ENCODE results near the gene FHIT.

FHIT gene

DNA sequence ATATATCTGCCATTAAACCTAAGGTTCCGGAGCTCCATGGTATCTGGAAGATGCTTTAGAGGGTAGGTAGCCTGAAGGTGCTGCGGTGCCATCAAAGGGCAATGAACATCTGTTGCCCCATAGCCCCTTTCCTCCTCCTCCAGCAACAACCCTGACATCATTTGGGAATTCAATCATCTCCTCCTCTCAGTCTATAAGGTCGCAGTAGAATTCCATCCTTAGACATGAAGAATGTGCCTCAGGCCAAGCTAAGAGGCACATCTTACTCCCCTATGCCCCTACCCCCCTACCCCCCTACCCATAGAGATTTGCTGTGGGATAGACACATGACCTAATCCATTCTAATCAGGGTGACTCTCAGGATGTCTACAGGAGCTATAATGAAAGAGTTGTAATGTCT lies 1101.8 kb downstream of the FHIT start:
- Histone ChIP-seq H3K4me3 (ENCODE audit: low read depth, low read length) (no peak overlapping the region), H3K27me3 (ENCODE audit: control insufficient read depth, insufficient read depth, low read length) (no peaks in the 10 kb centered on the region), H3K36me3 (ENCODE audit: control insufficient read depth, insufficient read depth, low read length) (no peaks in the 10 kb centered on the region), H3K4me1 (ENCODE audit: control insufficient read depth, insufficient read depth, low read length) (no peaks in the 10 kb centered on the region), H3K9me3 (ENCODE audit: control insufficient read depth, insufficient read depth, low read length) (no peaks in the 10 kb centered on the region), H3K9ac (ENCODE audit: low read depth, low read length) (no peak overlapping the region)

DNA sequence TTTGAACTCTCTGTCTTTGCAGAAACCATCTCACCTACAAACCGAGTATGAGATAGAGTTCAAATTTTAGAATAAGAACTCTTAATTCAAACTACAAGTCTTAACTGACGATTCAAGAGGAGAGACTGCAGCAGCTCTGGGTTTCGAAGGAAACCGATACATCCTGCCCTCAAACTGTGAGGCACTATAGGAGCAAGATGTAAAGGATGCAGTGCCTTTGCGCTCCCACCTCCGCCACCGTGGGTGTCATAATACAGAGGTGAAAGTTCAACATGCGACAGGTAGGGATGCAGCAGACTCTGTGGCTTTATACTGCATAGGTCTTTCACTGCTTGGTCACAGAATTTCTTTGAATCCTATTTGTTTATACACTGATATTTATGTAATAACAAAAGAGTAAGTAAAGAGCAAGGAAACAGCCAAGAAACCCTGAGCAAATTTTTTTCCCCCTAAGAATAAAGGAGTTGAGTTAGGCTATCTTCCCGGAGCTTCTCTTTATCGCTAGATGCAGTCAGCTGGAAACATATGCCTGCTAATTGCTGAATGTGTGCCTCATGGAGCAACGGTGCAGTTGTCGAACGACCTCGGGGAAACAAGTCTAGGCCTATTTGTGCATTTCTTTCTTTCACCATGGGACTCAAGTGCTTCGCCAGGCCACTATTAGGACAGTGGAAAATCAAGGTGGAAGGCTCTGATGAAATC lies 1103.9 kb downstream of the FHIT start:
- Histone ChIP-seq H3K27me3 (ENCODE audit: control insufficient read depth, insufficient read depth, low read length) (no peaks in the 10 kb centered on the region), H3K4me1 (ENCODE audit: control insufficient read depth, insufficient read depth, low read length) (no peaks in the 10 kb centered on the region), H3K4me3 (ENCODE audit: low read depth, low read length) (no peak overlapping the region), H3K36me3 (ENCODE audit: control insufficient read depth, insufficient read depth, low read length) (no peaks in the 10 kb centered on the region), H3K9ac (ENCODE audit: low read depth, low read length) (no peak overlapping the region), H3K9me3 (ENCODE audit: control insufficient read depth, insufficient read depth, low read length) (no peaks in the 10 kb centered on the region)

DNA sequence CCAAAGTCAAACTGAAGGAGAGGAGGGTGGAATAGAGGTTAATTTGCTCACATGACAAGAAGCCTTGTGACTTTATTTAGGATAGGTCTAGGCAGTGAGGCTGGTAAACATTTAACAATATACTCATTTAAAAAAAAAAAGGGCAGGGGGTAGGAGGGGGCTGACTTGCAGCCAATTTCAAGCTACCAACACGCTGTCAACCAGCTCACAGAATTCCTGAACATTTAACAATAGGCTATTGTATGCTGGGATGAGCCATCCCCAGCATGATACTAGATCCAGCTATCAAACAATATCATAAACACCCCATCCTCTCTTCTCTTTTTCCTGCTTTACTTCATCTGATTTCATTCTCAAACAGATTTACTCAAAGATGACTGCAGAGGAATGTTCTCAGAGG lies 1105.1 kb downstream of the FHIT start:
- H3K36me3 ChIP-seq (ENCODE audit: control insufficient read depth, insufficient read depth, low read length): no peaks in the 10 kb centered on the region
- H3K4me3 ChIP-seq (ENCODE audit: low read depth, low read length): no peak overlapping the region
- no peak overlapping the region for H3K9ac ChIP-seq (ENCODE audit: low read depth, low read length)
- no peaks in the 10 kb centered on the region for H3K9me3 ChIP-seq (ENCODE audit: control insufficient read depth, insufficient read depth, low read length)
- H3K27me3 ChIP-seq (ENCODE audit: control insufficient read depth, insufficient read depth, low read length): no peaks in the 10 kb centered on the region
- H3K4me1 ChIP-seq (ENCODE audit: control insufficient read depth, insufficient read depth, low read length): no peaks in the 10 kb centered on the region

DNA sequence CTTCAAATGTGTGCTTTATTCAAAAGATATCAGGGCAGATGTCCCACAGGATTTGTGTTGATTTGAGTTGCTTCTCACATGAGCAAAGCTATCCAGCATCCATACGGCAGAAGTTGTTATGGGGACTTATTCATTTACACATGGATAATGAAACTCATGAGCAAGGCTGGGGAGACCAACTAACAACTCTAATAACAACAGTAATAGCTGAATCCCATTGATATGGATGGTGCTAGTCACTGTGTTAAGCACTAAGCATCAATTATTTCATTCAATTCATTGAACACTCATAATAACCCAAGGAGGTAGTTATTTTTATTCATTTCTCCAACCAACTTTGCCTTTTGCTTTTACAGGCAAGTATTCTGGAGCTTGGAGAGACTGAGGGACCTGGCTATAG lies 1107.2 kb downstream of the FHIT start:
- H3K36me3 ChIP-seq (ENCODE audit: control insufficient read depth, insufficient read depth, low read length): no peaks in the 10 kb centered on the region
- no peaks in the 10 kb centered on the region for H3K4me1 ChIP-seq (ENCODE audit: control insufficient read depth, insufficient read depth, low read length)
- H3K4me3 ChIP-seq (ENCODE audit: low read depth, low read length): no peak overlapping the region
- no peaks in the 10 kb centered on the region for H3K9me3 ChIP-seq (ENCODE audit: control insufficient read depth, insufficient read depth, low read length)
- no peak overlapping the region for H3K9ac ChIP-seq (ENCODE audit: low read depth, low read length)
- H3K27me3 ChIP-seq (ENCODE audit: control insufficient read depth, insufficient read depth, low read length): no peaks in the 10 kb centered on the region

DNA sequence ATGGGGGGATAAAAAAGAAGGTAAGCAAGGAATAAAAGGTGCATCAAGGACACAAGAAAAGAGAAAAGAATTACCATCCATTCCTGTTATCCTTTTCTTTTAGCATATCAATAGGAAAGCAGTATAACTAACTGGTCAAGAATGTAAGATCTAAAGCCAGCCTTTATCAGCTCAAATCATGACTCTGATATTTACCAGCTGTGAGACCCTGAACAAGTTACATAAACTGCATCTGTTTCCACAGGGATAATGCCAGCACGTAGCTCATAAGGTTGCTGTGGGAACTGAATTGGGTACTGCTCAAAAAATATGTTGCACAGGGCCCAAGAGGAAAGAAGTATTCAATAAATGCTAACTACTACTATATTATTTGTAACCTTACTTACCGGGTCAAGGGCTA lies 1109.2 kb downstream of the FHIT start:
- Histone ChIP-seq H3K27me3 (ENCODE audit: control insufficient read depth, insufficient read depth, low read length) (no peaks in the 10 kb centered on the region), H3K9me3 (ENCODE audit: control insufficient read depth, insufficient read depth, low read length) (no peaks in the 10 kb centered on the region), H3K36me3 (ENCODE audit: control insufficient read depth, insufficient read depth, low read length) (no peaks in the 10 kb centered on the region), H3K4me3 (ENCODE audit: low read depth, low read length) (no peak overlapping the region), H3K9ac (ENCODE audit: low read depth, low read length) (no peak overlapping the region), H3K4me1 (ENCODE audit: control insufficient read depth, insufficient read depth, low read length) (no peaks in the 10 kb centered on the region)

DNA sequence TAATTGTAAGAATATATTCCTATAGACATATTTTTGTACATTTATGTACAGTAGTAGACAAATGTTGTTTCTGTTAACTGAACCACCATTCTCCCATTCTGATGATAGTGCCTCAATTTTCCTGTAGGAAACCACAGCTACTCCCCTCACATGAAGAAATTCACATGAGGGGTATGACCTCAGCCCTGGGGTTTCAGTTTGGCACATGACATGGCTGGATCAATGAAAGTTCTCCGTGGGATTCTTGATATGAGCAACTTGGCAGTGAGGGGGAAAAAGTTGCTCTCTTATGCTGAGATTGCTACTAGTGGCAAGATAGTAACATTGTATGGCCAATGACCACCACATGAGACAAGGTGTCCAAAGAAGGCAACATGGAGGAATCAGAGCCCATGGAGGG lies 1111.1 kb downstream of the FHIT start:
- Histone ChIP-seq H3K4me1 (ENCODE audit: control insufficient read depth, insufficient read depth, low read length) (no peaks in the 10 kb centered on the region), H3K36me3 (ENCODE audit: control insufficient read depth, insufficient read depth, low read length) (no peaks in the 10 kb centered on the region), H3K9me3 (ENCODE audit: control insufficient read depth, insufficient read depth, low read length) (no peaks in the 10 kb centered on the region), H3K9ac (ENCODE audit: low read depth, low read length) (no peak overlapping the region), H3K27me3 (ENCODE audit: control insufficient read depth, insufficient read depth, low read length) (no peaks in the 10 kb centered on the region), H3K4me3 (ENCODE audit: low read depth, low read length) (no peak overlapping the region)

DNA sequence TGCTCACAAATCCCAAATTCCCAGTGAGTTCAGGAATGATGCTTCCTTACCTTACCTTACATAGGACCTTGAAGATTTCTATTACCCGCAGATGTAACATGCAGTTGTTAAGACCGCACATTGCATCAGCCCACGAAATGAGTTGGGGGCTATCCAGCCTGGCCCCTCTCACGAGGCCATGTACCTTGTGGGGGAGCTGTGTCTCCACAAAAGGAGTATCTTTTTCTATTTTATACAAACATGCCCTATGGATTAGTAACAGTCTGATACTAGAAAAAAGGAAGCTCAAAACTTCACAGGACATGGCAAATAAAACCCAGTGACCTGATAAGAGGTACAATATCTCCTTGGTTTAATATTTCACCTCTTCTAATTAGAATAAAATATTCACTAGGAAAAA lies 1114.7 kb downstream of the FHIT start:
- no peaks in the 10 kb centered on the region for H3K36me3 ChIP-seq (ENCODE audit: control insufficient read depth, insufficient read depth, low read length)
- H3K4me3 ChIP-seq (ENCODE audit: low read depth, low read length): no peak overlapping the region
- no peaks in the 10 kb centered on the region for H3K27me3 ChIP-seq (ENCODE audit: control insufficient read depth, insufficient read depth, low read length)
- H3K9me3 ChIP-seq (ENCODE audit: control insufficient read depth, insufficient read depth, low read length): no peaks in the 10 kb centered on the region
- no peak overlapping the region for H3K9ac ChIP-seq (ENCODE audit: low read depth, low read length)
- no peaks in the 10 kb centered on the region for H3K4me1 ChIP-seq (ENCODE audit: control insufficient read depth, insufficient read depth, low read length)

DNA sequence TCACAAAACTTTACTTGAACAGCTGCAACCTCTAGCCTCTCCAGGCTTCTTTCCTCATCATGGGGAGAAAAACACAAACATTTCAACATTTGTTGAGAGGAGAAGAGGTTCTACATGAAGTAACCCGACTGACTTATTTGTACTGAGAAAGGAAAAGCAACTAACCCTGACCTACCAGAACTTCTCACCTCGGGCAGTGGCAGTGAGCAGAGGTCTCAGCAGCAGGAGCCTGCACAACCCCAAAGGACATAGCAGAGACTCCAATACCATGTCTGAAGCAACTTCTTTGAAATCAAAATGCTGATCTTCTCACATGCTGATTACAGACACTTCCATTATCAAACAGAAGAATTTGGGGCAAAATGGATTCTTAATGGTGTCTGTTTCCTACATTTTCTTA lies 1115.8 kb downstream of the FHIT start:
- Histone ChIP-seq H3K4me1 (ENCODE audit: control insufficient read depth, insufficient read depth, low read length) (no peaks in the 10 kb centered on the region), H3K4me3 (ENCODE audit: low read depth, low read length) (no peak overlapping the region), H3K27me3 (ENCODE audit: control insufficient read depth, insufficient read depth, low read length) (no peaks in the 10 kb centered on the region), H3K36me3 (ENCODE audit: control insufficient read depth, insufficient read depth, low read length) (no peaks in the 10 kb centered on the region), H3K9ac (ENCODE audit: low read depth, low read length) (no peak overlapping the region), H3K9me3 (ENCODE audit: control insufficient read depth, insufficient read depth, low read length) (no peaks in the 10 kb centered on the region)

DNA sequence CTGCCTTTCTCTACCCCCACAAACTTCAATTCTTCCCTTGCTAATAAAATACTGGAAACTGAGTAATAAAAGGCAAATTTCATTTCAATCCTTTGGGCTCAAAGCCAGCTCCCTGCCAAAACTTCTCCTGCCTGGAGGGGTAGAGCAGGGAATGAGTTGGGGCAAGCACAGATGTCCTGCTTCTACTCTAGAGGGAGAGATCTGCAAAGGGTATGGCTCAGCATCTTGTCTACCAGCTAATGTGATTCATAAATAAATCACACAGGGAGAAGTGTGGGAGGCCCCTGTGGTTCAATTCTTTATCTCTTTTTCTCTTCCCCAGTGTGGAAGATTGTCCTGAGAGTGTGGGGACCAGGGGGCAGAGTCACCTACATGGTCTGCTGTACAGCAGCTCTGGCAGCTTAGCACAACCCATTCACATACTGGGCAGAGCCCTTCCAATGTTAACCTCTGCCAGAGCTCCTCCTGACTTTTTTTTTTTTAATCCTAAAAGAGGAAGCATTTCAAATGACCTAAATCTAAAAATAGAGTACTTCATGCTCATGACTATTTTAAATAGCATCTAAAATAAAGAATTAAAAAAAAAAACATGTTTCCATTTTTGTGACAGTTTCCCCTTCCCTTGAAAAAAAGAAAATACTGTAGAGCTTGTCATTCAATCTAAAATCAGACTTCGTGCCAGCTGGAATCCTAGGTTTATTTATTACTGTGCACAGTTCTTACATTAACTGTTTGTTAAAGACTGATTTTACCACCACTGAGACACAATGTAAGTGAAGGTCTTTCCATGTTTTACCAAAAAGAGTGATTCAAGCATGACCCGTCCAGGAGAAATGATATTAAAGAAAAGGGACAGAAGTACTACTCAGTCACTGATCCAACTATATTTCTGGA lies 1117.7 kb downstream of the FHIT start:
- H3K9ac ChIP-seq (ENCODE audit: low read depth, low read length): no peak overlapping the region
- no peaks in the 10 kb centered on the region for H3K4me1 ChIP-seq (ENCODE audit: control insufficient read depth, insufficient read depth, low read length)
- H3K9me3 ChIP-seq (ENCODE audit: control insufficient read depth, insufficient read depth, low read length): no peaks in the 10 kb centered on the region
- H3K4me3 ChIP-seq (ENCODE audit: low read depth, low read length): no peak overlapping the region
- H3K36me3 ChIP-seq (ENCODE audit: control insufficient read depth, insufficient read depth, low read length): no peaks in the 10 kb centered on the region
- H3K27me3 ChIP-seq (ENCODE audit: control insufficient read depth, insufficient read depth, low read length): no peaks in the 10 kb centered on the region

DNA sequence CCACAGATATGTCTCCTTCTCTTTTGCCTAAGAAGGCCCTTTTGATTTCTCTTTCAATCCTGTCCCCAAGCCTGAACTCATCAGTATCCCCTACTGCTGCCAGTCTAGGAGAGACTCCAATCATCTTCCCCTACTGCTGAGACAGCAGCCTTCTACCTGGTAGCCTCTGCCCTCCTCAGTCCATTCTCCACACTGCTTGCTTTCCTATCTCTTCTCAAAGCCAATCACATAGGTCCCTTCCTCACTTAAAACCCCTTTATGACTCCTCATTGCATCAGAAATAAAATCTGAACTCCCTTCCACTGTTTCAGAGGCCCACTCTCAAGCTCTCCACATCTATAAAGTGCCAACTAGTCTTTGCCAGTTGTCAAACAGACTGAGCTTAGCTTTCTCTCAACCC lies 1119.6 kb downstream of the FHIT start:
- no peaks in the 10 kb centered on the region for H3K27me3 ChIP-seq (ENCODE audit: control insufficient read depth, insufficient read depth, low read length)
- no peak overlapping the region for H3K4me3 ChIP-seq (ENCODE audit: low read depth, low read length)
- no peaks in the 10 kb centered on the region for H3K9me3 ChIP-seq (ENCODE audit: control insufficient read depth, insufficient read depth, low read length)
- H3K4me1 ChIP-seq (ENCODE audit: control insufficient read depth, insufficient read depth, low read length): no peaks in the 10 kb centered on the region
- H3K9ac ChIP-seq (ENCODE audit: low read depth, low read length): no peak overlapping the region
- no peaks in the 10 kb centered on the region for H3K36me3 ChIP-seq (ENCODE audit: control insufficient read depth, insufficient read depth, low read length)

DNA sequence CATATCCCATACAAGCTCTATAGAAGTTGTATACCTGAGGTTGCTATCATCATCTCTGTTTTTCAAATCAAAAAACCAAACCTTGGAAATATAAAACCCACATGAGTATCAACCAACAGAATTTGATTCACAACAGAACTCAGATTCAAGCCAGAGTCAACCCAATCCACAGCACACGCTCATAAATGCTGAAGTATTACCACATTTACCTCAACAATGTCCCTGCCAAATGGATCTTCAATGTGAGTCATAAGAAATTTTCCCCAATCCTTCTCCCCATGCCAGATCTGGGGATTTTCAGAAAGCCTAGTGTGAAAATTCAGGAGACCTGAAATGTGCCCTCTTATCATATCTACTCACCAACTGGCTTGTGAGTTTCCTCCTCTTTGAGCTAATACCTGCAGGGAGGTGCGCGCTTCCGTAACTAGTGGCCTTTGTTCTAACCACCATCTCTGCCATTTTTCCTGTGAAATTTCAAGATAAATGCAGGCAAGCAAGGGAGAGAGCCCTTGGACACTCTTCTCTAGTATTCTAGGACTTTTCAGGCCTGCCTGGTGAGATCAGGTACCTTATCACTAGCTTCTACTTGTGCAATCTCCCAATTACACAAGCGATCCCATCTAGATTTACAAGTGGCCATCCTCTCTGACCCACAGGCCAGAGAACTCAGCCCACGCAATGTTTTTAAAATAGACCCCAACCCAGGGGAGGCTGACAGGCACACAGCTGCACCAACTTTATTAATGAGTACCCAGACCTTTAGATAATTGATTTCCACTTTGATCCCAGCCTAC lies 1124.5 kb downstream of the FHIT start:
- Histone ChIP-seq H3K4me3 (ENCODE audit: low read depth, low read length) (no peak overlapping the region), H3K4me1 (ENCODE audit: control insufficient read depth, insufficient read depth, low read length) (no peaks in the 10 kb centered on the region), H3K36me3 (ENCODE audit: control insufficient read depth, insufficient read depth, low read length) (no peaks in the 10 kb centered on the region), H3K9ac (ENCODE audit: low read depth, low read length) (no peak overlapping the region), H3K9me3 (ENCODE audit: control insufficient read depth, insufficient read depth, low read length) (no peaks in the 10 kb centered on the region), H3K27me3 (ENCODE audit: control insufficient read depth, insufficient read depth, low read length) (no peaks in the 10 kb centered on the region)
